Amygdala (tissue), 56 donors: Measurements from ENCODE around the gene ASTN2.
"Not testable (repeated sequence)": the region's sequence is repeated elsewhere in the genome, so short reads cannot be mapped to it uniquely, and the experiment has no call there.

Experiments used
- DNase-seq, 56 donors: peaks; one replicate each; lab custom pipeline; 2025; lab: John Stamatoyannopoulos, UW

ASTN2 gene

GRCh38 chr9:116900543-116900942, 514.3 kb downstream of the ASTN2 start:
- no peak for DNase-seq

- no peak for DNase-seq
Measured at GRCh38 chr9:116900007-116900367, 514.9 kb downstream of the ASTN2 start.

GRCh38 chr9:116899337-116900006, 515.4 kb downstream of the ASTN2 start:
- DNase-seq = no peak

- DNase-seq = not testable (repeated sequence)
Measured at GRCh38 chr9:116898131-116898530, 516.7 kb downstream of the ASTN2 start.

- no peak for DNase-seq
Measured at GRCh38 chr9:116897201-116897600, 517.7 kb downstream of the ASTN2 start.

- DNase-seq = no peak
Measured at GRCh38 chr9:116895961-116896360, 518.9 kb downstream of the ASTN2 start.

- peak in 2 of 56 donors; percentile 1 for DNase-seq
Measured at GRCh38 chr9:116891424-116891823, 523.4 kb downstream of the ASTN2 start.

GRCh38 chr9:116888476-116888875, 526.4 kb downstream of the ASTN2 start:
- not testable (repeated sequence) for DNase-seq

GRCh38 chr9:116888066-116888465, 526.8 kb downstream of the ASTN2 start:
- DNase-seq = no peak

GRCh38 chr9:116883676-116884075, 531.2 kb downstream of the ASTN2 start:
- no peak for DNase-seq

GRCh38 chr9:116877072-116877471, 537.8 kb downstream of the ASTN2 start:
- no peak for DNase-seq

- DNase-seq = no peak
Measured at GRCh38 chr9:116875576-116875975, 539.3 kb downstream of the ASTN2 start.

- DNase-seq = no peak
Measured at GRCh38 chr9:116873937-116874914, 540.6 kb downstream of the ASTN2 start.

- no peak for DNase-seq
Measured at GRCh38 chr9:116873491-116873890, 541.4 kb downstream of the ASTN2 start.

GRCh38 chr9:116870566-116870965, 544.3 kb downstream of the ASTN2 start:
- no peak for DNase-seq

GRCh38 chr9:116868201-116868600, 546.7 kb downstream of the ASTN2 start:
- no peak for DNase-seq

GRCh38 chr9:116861321-116861720, 553.5 kb downstream of the ASTN2 start:
- DNase-seq = no peak

- DNase-seq = peak in 38 of 56 donors; percentile 1 to 71 (median 28)
Measured at GRCh38 chr9:116860509-116861120, 554.2 kb downstream of the ASTN2 start.

GRCh38 chr9:116859763-116860162, 555.1 kb downstream of the ASTN2 start:
- no peak for DNase-seq

- DNase-seq = no peak
Measured at GRCh38 chr9:116857321-116857720, 557.5 kb downstream of the ASTN2 start.
